Ishikawa (cell line): ENCODE results near the gene SHISA9.

Source experiments
- CEBPB ChIP-seq: IDR thresholded peaks from 2 replicates; pipeline ENCODE4 v1.6.1; 2012
- CREB1 ChIP-seq: IDR thresholded peaks from 2 replicates; pipeline ENCODE4 v1.6.1; 2012; ENCODE audit warnings: low read depth
- EGR1 ChIP-seq: IDR thresholded peaks from 2 replicates; pipeline ENCODE4 v1.6.1; 2012
- EP300 ChIP-seq: IDR thresholded peaks from 2 replicates; pipeline ENCODE4 v1.6.1; 2012; ENCODE audit warnings: borderline replicate concordance
- FOXM1 ChIP-seq: IDR thresholded peaks from 2 replicates; pipeline ENCODE4 v1.6.1; 2012; ENCODE audit warnings: low read depth, borderline replicate concordance
- NFIC ChIP-seq: IDR thresholded peaks from 2 replicates; pipeline ENCODE4 v1.6.1; 2012
- RAD21 ChIP-seq: IDR thresholded peaks from 2 replicates; pipeline ENCODE4 v1.6.1; 2012; ENCODE audit warnings: low read depth
- TAF1 ChIP-seq: IDR thresholded peaks from 2 replicates; pipeline ENCODE4 v1.6.1; 2012; ENCODE audit warnings: low read depth, mild to moderate bottlenecking
- TCF12 ChIP-seq: IDR thresholded peaks from 2 replicates; pipeline ENCODE4 v1.6.1; 2012; ENCODE audit warnings: low read depth
- TEAD4 ChIP-seq: IDR thresholded peaks from 2 replicates; pipeline ENCODE4 v1.6.1; 2012
- YY1 ChIP-seq: IDR thresholded peaks from 2 replicates; pipeline ENCODE4 v1.6.1; 2012; ENCODE audit warnings: low read depth
- ZBTB7A ChIP-seq: IDR thresholded peaks from 2 replicates; pipeline ENCODE4 v1.6.1; 2012; ENCODE audit warnings: low read depth
- TF ChIP-seq, protein P1 (sequence below): IDR thresholded peaks from 2 replicates; pipeline ENCODE4 v1.6.1; 2012
- TF ChIP-seq, protein P2 (sequence below): IDR thresholded peaks from 2 replicates; pipeline ENCODE4 v1.6.1; 2012; ENCODE audit warnings: low read depth, mild to moderate bottlenecking
- TF ChIP-seq, protein P3 (sequence below): IDR thresholded peaks from 2 replicates; pipeline ENCODE4 v1.6.1; 2012

The SHISA9 gene

DNA sequence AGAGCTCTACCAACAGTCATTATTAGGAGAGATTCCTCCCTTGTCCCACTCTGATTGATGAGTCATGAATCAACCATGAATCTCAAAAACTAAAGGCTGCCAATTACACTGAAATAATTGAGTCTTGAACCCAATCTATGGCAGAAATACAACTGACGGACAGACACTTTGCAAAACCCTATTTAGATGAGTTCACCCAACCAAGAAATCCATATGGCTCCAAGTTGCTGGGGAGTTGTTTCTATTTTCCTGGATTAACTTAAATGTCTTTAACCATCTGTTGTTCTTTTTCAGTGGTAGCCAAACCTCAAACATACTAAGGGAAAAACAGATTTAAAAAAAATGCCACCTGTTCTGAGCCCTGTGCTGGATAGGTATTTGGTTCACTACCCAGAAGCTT, 151.0 kb downstream of the SHISA9 start:
- TF ChIP-seq NFIC, result no peak
- TF ChIP-seq, protein P1, sequence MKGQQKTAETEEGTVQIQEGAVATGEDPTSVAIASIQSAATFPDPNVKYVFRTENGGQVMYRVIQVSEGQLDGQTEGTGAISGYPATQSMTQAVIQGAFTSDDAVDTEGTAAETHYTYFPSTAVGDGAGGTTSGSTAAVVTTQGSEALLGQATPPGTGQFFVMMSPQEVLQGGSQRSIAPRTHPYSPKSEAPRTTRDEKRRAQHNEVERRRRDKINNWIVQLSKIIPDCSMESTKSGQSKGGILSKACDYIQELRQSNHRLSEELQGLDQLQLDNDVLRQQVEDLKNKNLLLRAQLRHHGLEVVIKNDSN, result no peak
- TF ChIP-seq, protein P2, sequence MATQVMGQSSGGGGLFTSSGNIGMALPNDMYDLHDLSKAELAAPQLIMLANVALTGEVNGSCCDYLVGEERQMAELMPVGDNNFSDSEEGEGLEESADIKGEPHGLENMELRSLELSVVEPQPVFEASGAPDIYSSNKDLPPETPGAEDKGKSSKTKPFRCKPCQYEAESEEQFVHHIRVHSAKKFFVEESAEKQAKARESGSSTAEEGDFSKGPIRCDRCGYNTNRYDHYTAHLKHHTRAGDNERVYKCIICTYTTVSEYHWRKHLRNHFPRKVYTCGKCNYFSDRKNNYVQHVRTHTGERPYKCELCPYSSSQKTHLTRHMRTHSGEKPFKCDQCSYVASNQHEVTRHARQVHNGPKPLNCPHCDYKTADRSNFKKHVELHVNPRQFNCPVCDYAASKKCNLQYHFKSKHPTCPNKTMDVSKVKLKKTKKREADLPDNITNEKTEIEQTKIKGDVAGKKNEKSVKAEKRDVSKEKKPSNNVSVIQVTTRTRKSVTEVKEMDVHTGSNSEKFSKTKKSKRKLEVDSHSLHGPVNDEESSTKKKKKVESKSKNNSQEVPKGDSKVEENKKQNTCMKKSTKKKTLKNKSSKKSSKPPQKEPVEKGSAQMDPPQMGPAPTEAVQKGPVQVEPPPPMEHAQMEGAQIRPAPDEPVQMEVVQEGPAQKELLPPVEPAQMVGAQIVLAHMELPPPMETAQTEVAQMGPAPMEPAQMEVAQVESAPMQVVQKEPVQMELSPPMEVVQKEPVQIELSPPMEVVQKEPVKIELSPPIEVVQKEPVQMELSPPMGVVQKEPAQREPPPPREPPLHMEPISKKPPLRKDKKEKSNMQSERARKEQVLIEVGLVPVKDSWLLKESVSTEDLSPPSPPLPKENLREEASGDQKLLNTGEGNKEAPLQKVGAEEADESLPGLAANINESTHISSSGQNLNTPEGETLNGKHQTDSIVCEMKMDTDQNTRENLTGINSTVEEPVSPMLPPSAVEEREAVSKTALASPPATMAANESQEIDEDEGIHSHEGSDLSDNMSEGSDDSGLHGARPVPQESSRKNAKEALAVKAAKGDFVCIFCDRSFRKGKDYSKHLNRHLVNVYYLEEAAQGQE, result no peak
- TF ChIP-seq EP300, result no peak
- TF ChIP-seq EGR1, result no peak
- TF ChIP-seq FOXM1, result no peak
- TF ChIP-seq, protein P3, sequence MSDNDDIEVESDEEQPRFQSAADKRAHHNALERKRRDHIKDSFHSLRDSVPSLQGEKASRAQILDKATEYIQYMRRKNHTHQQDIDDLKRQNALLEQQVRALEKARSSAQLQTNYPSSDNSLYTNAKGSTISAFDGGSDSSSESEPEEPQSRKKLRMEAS, result no peak
- no peak for TF ChIP-seq CEBPB
- TF ChIP-seq YY1, result no peak

DNA sequence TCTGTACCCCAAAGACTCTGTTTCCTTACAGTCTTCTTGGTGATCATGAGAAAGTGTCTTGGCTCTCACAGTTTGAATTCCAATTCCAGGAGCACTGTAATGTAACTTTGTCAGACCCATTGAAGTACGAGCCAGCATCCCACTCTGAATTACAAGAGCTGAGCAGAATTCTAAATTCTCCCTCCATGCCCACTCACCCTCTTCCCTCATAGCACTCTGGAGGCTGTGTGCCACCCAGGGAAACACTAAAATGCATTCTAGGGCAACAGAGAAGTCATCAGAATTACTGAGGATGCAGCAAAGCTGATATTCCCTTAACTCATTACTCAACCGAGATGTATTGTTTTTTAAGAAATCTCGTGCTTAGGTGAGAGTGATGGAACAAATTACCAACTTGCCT, 154.1 kb downstream of the SHISA9 start:
- TF ChIP-seq EP300 (no peak), NFIC (no peak), TCF12 (no peak), CREB1 (no peak), ZBTB7A (no peak), TAF1 (no peak), YY1 (no peak), EGR1 (no peak), TEAD4 (no peak), RAD21 (no peak), FOXM1 (no peak), CEBPB (no peak)
- TF ChIP-seq, protein P1, result no peak
- TF ChIP-seq, protein P3, result no peak
- TF ChIP-seq, protein P2, result no peak

DNA sequence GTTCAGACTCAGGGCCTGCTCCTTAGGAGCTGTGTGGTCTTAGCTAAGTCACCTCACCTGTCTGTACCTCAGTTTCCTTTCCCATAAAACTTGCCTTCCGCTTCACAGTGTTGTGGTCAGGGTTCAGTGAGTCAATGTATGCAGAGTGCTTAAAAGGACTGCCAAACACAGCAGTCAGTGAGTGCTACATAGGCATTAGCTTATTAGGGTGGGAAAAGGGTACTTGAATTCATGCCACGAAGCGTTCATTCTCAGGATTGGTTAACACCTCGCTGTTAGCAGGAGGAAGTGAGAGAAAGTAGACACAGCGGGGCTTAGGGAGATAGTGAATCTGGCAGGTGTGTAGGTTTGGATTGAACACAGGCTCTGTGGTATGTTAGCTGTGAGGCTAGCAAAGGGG, 155.2 kb downstream of the SHISA9 start:
- TF ChIP-seq EP300, result no peak
- TF ChIP-seq ZBTB7A, result no peak
- TF ChIP-seq EGR1, result no peak
- no peak for TF ChIP-seq FOXM1
- no peak for TF ChIP-seq TCF12
- TF ChIP-seq, protein P2, result no peak
- TF ChIP-seq, protein P3, result no peak
- TF ChIP-seq RAD21, result no peak
- no peak for TF ChIP-seq NFIC
- TF ChIP-seq TEAD4, result no peak
- no peak for TF ChIP-seq TAF1

DNA sequence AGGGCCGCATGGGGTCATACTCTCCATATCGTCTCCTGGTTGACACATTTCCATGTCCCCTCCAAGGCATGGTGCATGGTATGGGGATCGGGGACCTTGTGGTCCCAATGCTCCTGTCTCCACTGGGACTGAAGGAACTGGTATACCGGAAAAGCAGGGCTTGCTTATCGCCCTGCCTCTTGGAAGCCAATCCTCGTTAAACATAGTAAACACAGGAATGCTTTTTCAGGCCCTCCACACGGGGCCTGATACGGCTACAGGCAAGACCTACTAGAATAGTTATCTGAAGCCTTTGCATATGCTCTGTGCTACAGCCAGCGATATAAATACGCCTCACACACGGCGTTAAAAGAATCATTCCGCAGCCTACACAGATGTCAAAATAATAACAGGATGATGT, 159.5 kb downstream of the SHISA9 start:
- TF ChIP-seq EGR1, result no peak

DNA sequence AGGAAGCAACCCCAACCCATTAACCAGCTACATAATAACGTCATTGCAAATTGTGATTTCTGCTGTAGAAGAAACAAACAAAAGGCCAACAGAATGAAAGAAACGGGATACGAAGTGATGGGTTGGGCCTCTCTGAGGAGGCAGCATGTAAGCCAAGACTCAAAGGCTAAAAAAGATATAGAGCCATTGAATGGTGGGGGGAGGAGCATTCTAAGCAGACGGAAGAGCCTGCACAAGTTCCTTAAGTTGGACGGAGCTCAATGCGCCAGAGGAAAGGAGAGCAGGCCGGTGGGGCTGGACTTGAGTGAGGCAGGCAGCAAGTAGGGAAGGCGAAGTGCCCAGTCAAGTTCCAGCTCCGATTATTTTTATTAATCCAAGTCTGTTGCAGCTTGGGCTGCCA, 160.3 kb downstream of the SHISA9 start:
- TF ChIP-seq, protein P1, result no peak
- TF ChIP-seq YY1 (no peak), EGR1 (no peak), EP300 (no peak), CEBPB (no peak), ZBTB7A (no peak), NFIC (no peak), TAF1 (no peak)
- TF ChIP-seq, protein P3, result no peak
